ENCODE results near the gene IFT88. TPM values are rescaled to one million over a fixed set of nuclear protein-coding genes. Genes with fewer than 3 reads are reported as not detected.

IFT88 gene
- total and polyA plus RNA-seq, 2 of the 8 experiments (the other 6 are each of a cell fraction or from before 2014, with no cell fraction given) = 1.7 to 5.8 TPM

- TF ChIP-seq, protein P1, sequence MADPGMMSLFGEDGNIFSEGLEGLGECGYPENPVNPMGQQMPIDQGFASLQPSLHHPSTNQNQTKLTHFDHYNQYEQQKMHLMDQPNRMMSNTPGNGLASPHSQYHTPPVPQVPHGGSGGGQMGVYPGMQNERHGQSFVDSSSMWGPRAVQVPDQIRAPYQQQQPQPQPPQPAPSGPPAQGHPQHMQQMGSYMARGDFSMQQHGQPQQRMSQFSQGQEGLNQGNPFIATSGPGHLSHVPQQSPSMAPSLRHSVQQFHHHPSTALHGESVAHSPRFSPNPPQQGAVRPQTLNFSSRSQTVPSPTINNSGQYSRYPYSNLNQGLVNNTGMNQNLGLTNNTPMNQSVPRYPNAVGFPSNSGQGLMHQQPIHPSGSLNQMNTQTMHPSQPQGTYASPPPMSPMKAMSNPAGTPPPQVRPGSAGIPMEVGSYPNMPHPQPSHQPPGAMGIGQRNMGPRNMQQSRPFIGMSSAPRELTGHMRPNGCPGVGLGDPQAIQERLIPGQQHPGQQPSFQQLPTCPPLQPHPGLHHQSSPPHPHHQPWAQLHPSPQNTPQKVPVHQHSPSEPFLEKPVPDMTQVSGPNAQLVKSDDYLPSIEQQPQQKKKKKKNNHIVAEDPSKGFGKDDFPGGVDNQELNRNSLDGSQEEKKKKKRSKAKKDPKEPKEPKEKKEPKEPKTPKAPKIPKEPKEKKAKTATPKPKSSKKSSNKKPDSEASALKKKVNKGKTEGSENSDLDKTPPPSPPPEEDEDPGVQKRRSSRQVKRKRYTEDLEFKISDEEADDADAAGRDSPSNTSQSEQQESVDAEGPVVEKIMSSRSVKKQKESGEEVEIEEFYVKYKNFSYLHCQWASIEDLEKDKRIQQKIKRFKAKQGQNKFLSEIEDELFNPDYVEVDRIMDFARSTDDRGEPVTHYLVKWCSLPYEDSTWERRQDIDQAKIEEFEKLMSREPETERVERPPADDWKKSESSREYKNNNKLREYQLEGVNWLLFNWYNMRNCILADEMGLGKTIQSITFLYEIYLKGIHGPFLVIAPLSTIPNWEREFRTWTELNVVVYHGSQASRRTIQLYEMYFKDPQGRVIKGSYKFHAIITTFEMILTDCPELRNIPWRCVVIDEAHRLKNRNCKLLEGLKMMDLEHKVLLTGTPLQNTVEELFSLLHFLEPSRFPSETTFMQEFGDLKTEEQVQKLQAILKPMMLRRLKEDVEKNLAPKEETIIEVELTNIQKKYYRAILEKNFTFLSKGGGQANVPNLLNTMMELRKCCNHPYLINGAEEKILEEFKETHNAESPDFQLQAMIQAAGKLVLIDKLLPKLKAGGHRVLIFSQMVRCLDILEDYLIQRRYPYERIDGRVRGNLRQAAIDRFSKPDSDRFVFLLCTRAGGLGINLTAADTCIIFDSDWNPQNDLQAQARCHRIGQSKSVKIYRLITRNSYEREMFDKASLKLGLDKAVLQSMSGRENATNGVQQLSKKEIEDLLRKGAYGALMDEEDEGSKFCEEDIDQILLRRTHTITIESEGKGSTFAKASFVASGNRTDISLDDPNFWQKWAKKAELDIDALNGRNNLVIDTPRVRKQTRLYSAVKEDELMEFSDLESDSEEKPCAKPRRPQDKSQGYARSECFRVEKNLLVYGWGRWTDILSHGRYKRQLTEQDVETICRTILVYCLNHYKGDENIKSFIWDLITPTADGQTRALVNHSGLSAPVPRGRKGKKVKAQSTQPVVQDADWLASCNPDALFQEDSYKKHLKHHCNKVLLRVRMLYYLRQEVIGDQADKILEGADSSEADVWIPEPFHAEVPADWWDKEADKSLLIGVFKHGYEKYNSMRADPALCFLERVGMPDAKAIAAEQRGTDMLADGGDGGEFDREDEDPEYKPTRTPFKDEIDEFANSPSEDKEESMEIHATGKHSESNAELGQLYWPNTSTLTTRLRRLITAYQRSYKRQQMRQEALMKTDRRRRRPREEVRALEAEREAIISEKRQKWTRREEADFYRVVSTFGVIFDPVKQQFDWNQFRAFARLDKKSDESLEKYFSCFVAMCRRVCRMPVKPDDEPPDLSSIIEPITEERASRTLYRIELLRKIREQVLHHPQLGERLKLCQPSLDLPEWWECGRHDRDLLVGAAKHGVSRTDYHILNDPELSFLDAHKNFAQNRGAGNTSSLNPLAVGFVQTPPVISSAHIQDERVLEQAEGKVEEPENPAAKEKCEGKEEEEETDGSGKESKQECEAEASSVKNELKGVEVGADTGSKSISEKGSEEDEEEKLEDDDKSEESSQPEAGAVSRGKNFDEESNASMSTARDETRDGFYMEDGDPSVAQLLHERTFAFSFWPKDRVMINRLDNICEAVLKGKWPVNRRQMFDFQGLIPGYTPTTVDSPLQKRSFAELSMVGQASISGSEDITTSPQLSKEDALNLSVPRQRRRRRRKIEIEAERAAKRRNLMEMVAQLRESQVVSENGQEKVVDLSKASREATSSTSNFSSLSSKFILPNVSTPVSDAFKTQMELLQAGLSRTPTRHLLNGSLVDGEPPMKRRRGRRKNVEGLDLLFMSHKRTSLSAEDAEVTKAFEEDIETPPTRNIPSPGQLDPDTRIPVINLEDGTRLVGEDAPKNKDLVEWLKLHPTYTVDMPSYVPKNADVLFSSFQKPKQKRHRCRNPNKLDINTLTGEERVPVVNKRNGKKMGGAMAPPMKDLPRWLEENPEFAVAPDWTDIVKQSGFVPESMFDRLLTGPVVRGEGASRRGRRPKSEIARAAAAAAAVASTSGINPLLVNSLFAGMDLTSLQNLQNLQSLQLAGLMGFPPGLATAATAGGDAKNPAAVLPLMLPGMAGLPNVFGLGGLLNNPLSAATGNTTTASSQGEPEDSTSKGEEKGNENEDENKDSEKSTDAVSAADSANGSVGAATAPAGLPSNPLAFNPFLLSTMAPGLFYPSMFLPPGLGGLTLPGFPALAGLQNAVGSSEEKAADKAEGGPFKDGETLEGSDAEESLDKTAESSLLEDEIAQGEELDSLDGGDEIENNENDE (IDR thresholded peaks at IDR 0.05; ENCODE audit: insufficient replicate concordance, low read length) = no peak
- TF ChIP-seq CTBP2 (IDR thresholded peaks at IDR 0.05; ENCODE audit: borderline replicate concordance, insufficient read depth, insufficient read length, low read length) = no peak
- TF ChIP-seq SP2 (IDR thresholded peaks at IDR 0.05; ENCODE audit: low read length) = no peak
- no peak for TF ChIP-seq RFX5 (IDR thresholded peaks at IDR 0.05; ENCODE audit: borderline replicate concordance, low read depth, low read length)
- no peak for TF ChIP-seq HDAC6 (IDR thresholded peaks at IDR 0.05; ENCODE audit: low read depth, low read length)
- no peak for TF ChIP-seq RXRA (IDR thresholded peaks at IDR 0.05; ENCODE audit: insufficient read depth, low read depth, low read length)
Observed at GRCh38 chr13:20728579-20729311, 161.8 kb downstream of the IFT88 start (continued).

Measured in H1 (cell line).